Psoas muscle (tissue), 8 donors: ENCODE data around the gene EXD2. TPM values are rescaled to one million over a fixed set of nuclear protein-coding genes. Genes with fewer than 3 reads are reported as not detected.

Experiments used
- ATAC-seq, 4 donors: fragments of 200-7000 bp; cut with Tn5 transposase; one replicate each; pipeline ENCODE4 v1.9.1; 2020; ENCODE audit warnings: moderate library complexity in 3 of 4, mild to moderate bottlenecking in 2 of 4
- DNase-seq, 2 donors: peaks; one replicate each; pipeline ENCODE4 v3.0.0-alpha.2; 2020
- H3K27ac ChIP-seq: fragments of 200-600 bp; one replicate; pipeline ENCODE4 v1.8.0; 2022
- H3K27me3 ChIP-seq, 3 donors: fragments of 200-600 bp in 1 of 3; one replicate each; pipeline versions ENCODE4 v1.6.1 to v1.8.0; 2013 to 2022; ENCODE audit warnings: low read length in 2 of 3, mild to moderate bottlenecking in 2 of 3, moderate library complexity in 1 of 3; ENCODE audit not compliant: insufficient read depth in 3 of 3
- H3K36me3 ChIP-seq, 2 donors: fragments of 200-600 bp in 1 of 2; one replicate each; pipeline versions ENCODE4 v1.6.1 to v1.8.0; 2013 to 2022; ENCODE audit warnings: low read depth in 1 of 2, mild to moderate bottlenecking in 1 of 2, moderate library complexity in 1 of 2; ENCODE audit not compliant: insufficient read depth in 1 of 2
- H3K4me1 ChIP-seq: fragments of 200-600 bp; one replicate; pipeline ENCODE4 v1.8.0; 2022
- H3K4me3 ChIP-seq: fragments of 200-600 bp; one replicate; pipeline ENCODE4 v1.8.0; 2022; ENCODE audit warnings: mild to moderate bottlenecking
- H3K9me3 ChIP-seq: fragments of 200-600 bp; one replicate; pipeline ENCODE4 v1.8.0; 2022
- CTCF ChIP-seq: fragments of 200-600 bp; IDR thresholded peaks from one replicate; pipeline ENCODE4 v1.8.0; 2022; ENCODE audit warnings: antibody characterized with exemption
- WGBS, 3 donors: extraction: QIAGEN DNeasy Blood & Tissue Kit; methylation state at CpG; one replicate each; pipeline versions ENCODE4 v1.1.6 to v1.1.7; 2013; 5-methylcytosine and 5-hydroxymethylcytosine counted together
- intact Hi-C, 2 donors: fragments of 100-400 bp; cut with DNase I; formaldehyde crosslinking; loops; one replicate each; pipeline versions ENCODE4 v1.11.0 to v1.14.2; 2022
- long read RNA-seq, 2 donors: library from polyadenylated mRNA; unstranded; transcript quantifications; one replicate each; pipeline ENCODE4 v2.0.0, GENCODE V29; 2021
- polyA plus RNA-seq, 3 donors: library from polyadenylated mRNA; stranded (reverse); fragments of 200-250 nt; gene quantifications; one replicate each; pipeline ENCODE4 v1.2.3, GENCODE V29; 2013
- total RNA-seq, 4 donors: library from RNA; stranded (reverse); fragmentation: NEBNext Ultra II Directional in 2 of 4; extraction: Animal tissue kit (Norgen Biotek cat#: 25700) in 2 of 4; gene quantifications; one replicate each; pipeline versions ENCODE4 v1.2.1 to v1.2.4, GENCODE V29; 2021 to 2023
- donor health status: healthy with polysubstance abuse.
- donor health status: DM: no; HTN: no; CAD: no; lungs with moderate emphysema.
- donor health status: Bipolar disorder and iron deficiency.
- donor health status: healthy.
- donor health status: DM: yes; HTN: yes; CAD: no.
- donor health status: DM: no; HTN: no; CAD: no.
- donor health status: DM: no; HTN: no; CAD: no.
- donor health status: DM: yes; HTN: yes; CAD: no.

EXD2 gene
- total RNA-seq (10 to 100 TPM; 12.6 to 17.3 (median 13.6) TPM), polyA plus RNA-seq (10 to 100 TPM in 2 of 3 donors, 1 to 10 TPM in 1; 6.8 to 12.5 (median 10.1) TPM)
- long read RNA-seq, donor 1, partial matches to known transcripts = 2 of 9 reads
- long read RNA-seq, donor 1, other reads (novel, unspliced or antisense) = 6 of 9 reads
- long read RNA-seq, donor 2, partial matches to known transcripts = 1 of 15 reads
- long read RNA-seq, donor 2, other reads (novel, unspliced or antisense) = 13 of 15 reads

GRCh38 chr14:69191340-69192111 is at the start of gene EXD2:
EXD2 (plus strand) TSS chr14:69191498; CDS start chr14:69209471, 17,973 bp downstream.
- Histone ChIP-seq H3K27me3 (no peaks in the 10 kb centered on the region), H3K27ac (peak within 1 kb of the TSS; percentile 88), H3K4me3 (peak within 1 kb of the TSS; percentile 90), H3K9me3 (no peaks in the 10 kb centered on the region), H3K36me3 (no peaks in the 10 kb centered on the region), H3K4me1 (peaks cover 9% of the 10 kb centered on the region)
- WGBS, 3 donors = 0% methylated on average over 48 to 58 of the region's 58 CpGs
- DNase-seq = peak; percentile 87 to 93
- intact Hi-C loops = loop anchor here (1.0 to 5.0 kb wide), 2 partner anchors 39 to 62 kb away; partner anchors contain the start of gene DCAF5 (in 2 of the 2)
- TF ChIP-seq CTCF = no peak
- ATAC-seq = peak; percentile 99

- Histone ChIP-seq H3K4me3 (no peak overlapping the region), H3K27ac (no peak overlapping the region), H3K36me3 (peaks cover 0 to 4% of the 10 kb centered on the region in 2 donors), H3K4me1 (peaks cover 50% of the 10 kb centered on the region), H3K27me3 (no peaks in the 10 kb centered on the region), H3K9me3 (no peaks in the 10 kb centered on the region)
- intact Hi-C loops = no loop called here
- TF ChIP-seq CTCF = no peak
- WGBS, 3 donors = 45 to 79% (median 69%) methylated on average over 1 of the region's 1 CpG
- no peak for ATAC-seq
- DNase-seq = no peak
These were observed 49.7 kb upstream of the EXD2 start for GRCh38 chr14:69141550-69141949.

- H3K36me3 ChIP-seq = peaks cover 0 to 4% of the 10 kb centered on the region in 2 donors
- H3K27me3 ChIP-seq = no peaks in the 10 kb centered on the region
- ATAC-seq (no peak), DNase-seq (no peak)
- H3K9me3 ChIP-seq = no peaks in the 10 kb centered on the region
- peaks cover 52% of the 10 kb centered on the region for H3K4me1 ChIP-seq
- peak overlapping the region; percentile 18 for H3K27ac ChIP-seq
- no peak overlapping the region for H3K4me3 ChIP-seq
- no peak for TF ChIP-seq CTCF
- intact Hi-C loops = no loop called here
- WGBS, 3 donors = 76 to 86% (median 82%) methylated on average over 5 of the region's 5 CpGs
These were observed 49.2 kb upstream of the EXD2 start for GRCh38 chr14:69142101-69142500.

GRCh38 chr14:69149461-69150244 is 41.6 kb upstream of the EXD2 start:
- Histone ChIP-seq H3K27me3 (no peaks in the 10 kb centered on the region), H3K9me3 (no peaks in the 10 kb centered on the region), H3K27ac (peak overlapping the region; percentile 97), H3K4me3 (peak overlapping the region; percentile 98), H3K4me1 (peaks cover 46% of the 10 kb centered on the region), H3K36me3 (peaks cover 0 to 15% of the 10 kb centered on the region in 2 donors)
- ATAC-seq = no peak
- 47 to 53% (median 47%) methylated on average over 2 of the region's 2 CpGs for WGBS, 3 donors
- TF ChIP-seq CTCF = no peak
- DNase-seq = no peak
- intact Hi-C loops = loop anchor here (5.0 to 10.0 kb wide), 2 partner anchors 43 to 245 kb away; partner anchors contain the start of genes EXD2 (in 2 of the 2), ERH (in 1 of the 2) and SLC39A9 (in 1 of the 2)
